Lower lobe of right lung (tissue), 2 donors: ENCODE results near the gene ZNF608. TPM values are rescaled to one million over a fixed set of nuclear protein-coding genes. Genes with fewer than 3 reads are reported as not detected.

Source experiments
- ATAC-seq, 2 donors: fragments of 200-7000 bp; cut with Tn5 transposase; one replicate each; pipeline ENCODE4 v1.9.1; 2020 to 2022; ENCODE audit warnings: mild to moderate bottlenecking in 2 of 2, moderate library complexity in 2 of 2
- DNase-seq: peaks from one replicate; pipeline ENCODE4 v3.0.0-alpha.2; 2020
- H3K27ac ChIP-seq: fragments of 200-600 bp; one replicate; pipeline ENCODE4 v1.8.0; 2022
- H3K27me3 ChIP-seq: fragments of 200-600 bp; one replicate; pipeline ENCODE4 v1.8.0; 2022; ENCODE audit warnings: low read depth
- H3K36me3 ChIP-seq: fragments of 200-600 bp; one replicate; pipeline ENCODE4 v1.8.0; 2022; ENCODE audit warnings: mild to moderate bottlenecking
- H3K4me1 ChIP-seq: fragments of 200-600 bp; one replicate; pipeline ENCODE4 v1.8.0; 2022
- H3K4me3 ChIP-seq: fragments of 200-600 bp; one replicate; pipeline ENCODE4 v1.8.0; 2022; ENCODE audit warnings: mild to moderate bottlenecking
- H3K9me3 ChIP-seq: fragments of 200-600 bp; one replicate; pipeline ENCODE4 v1.8.0; 2022
- intact Hi-C: fragments of 100-400 bp; cut with DNase I; formaldehyde crosslinking; loops from one replicate; pipeline ENCODE4 v1.11.0; 2022
- total RNA-seq: library from RNA; stranded (reverse); fragmentation: NEBNext Ultra II Directional; extraction: Animal tissue kit (Norgen Biotek cat#: 25700); gene quantifications from one replicate; pipeline ENCODE4 v1.2.1, GENCODE V29; 2021
- TF ChIP-seq, protein P1 (sequence below): fragments of 200-600 bp; IDR thresholded peaks from one replicate; pipeline ENCODE4 v1.8.0; 2022; ENCODE audit warnings: antibody characterized with exemption, mild to moderate bottlenecking
- donor health status: DM: no; HTN: yes; CAD: no; lungs with severe emphysema.

ZNF608 gene
- total RNA-seq, 1 donor from 2014 or later, result 27.9 TPM

DNA sequence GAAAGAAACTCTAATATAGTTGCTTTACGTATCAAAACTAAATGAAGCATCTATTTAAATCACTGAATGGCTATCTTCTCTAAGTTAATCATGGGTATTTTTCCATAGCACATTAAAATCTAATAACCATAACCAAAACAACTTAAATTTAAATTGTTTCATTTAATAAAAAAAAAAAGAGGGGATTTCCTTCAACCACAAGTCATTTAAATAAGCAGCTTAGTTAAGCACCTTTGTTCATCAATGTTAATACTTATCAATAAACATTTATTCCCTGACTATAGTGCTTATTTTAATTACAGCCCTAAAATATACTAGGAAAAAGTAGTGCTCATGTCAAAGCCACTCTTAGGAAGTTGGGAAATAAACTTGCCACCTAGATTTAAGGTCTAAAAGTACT lies 30.3 kb downstream of the ZNF608 start:
- H3K4me3 ChIP-seq, result no peak overlapping the region
- intact Hi-C loops, result no loop called here
- H3K9me3 ChIP-seq, result no peaks in the 10 kb centered on the region
- peaks cover 40% of the 10 kb centered on the region for H3K4me1 ChIP-seq
- H3K36me3 ChIP-seq, result no peaks in the 10 kb centered on the region
- H3K27ac ChIP-seq, result no peak overlapping the region
- H3K27me3 ChIP-seq, result no peaks in the 10 kb centered on the region
- DNase-seq, result no peak
- TF ChIP-seq, protein P1, sequence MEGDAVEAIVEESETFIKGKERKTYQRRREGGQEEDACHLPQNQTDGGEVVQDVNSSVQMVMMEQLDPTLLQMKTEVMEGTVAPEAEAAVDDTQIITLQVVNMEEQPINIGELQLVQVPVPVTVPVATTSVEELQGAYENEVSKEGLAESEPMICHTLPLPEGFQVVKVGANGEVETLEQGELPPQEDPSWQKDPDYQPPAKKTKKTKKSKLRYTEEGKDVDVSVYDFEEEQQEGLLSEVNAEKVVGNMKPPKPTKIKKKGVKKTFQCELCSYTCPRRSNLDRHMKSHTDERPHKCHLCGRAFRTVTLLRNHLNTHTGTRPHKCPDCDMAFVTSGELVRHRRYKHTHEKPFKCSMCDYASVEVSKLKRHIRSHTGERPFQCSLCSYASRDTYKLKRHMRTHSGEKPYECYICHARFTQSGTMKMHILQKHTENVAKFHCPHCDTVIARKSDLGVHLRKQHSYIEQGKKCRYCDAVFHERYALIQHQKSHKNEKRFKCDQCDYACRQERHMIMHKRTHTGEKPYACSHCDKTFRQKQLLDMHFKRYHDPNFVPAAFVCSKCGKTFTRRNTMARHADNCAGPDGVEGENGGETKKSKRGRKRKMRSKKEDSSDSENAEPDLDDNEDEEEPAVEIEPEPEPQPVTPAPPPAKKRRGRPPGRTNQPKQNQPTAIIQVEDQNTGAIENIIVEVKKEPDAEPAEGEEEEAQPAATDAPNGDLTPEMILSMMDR, result no peak
- ATAC-seq, result no peak

DNA sequence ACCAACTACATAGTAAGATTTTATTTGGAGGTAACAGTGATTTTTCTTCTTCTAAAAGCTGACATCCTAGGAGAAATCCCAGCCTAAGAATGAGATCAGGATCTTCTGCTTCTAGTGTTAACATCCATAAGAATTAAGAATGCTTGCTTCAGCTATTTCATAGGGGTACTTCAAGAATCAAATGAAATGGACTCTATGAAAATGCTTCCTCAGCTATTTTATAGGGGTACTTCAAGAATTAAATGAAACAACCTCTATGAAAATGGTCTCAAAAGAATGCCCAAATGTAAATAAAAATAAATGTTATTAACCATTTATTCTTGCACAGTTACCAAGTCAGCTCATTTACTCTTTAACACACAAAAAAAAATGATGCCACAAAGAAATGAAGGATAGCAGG lies 31.5 kb downstream of the ZNF608 start:
- Histone ChIP-seq H3K4me1 (peaks cover 39% of the 10 kb centered on the region), H3K4me3 (no peak overlapping the region), H3K9me3 (no peaks in the 10 kb centered on the region), H3K27me3 (no peaks in the 10 kb centered on the region), H3K27ac (no peak overlapping the region), H3K36me3 (no peaks in the 10 kb centered on the region)
- TF ChIP-seq, protein P1, result no peak
- no peak for ATAC-seq
- intact Hi-C loops, result no loop called here
- DNase-seq, result no peak

DNA sequence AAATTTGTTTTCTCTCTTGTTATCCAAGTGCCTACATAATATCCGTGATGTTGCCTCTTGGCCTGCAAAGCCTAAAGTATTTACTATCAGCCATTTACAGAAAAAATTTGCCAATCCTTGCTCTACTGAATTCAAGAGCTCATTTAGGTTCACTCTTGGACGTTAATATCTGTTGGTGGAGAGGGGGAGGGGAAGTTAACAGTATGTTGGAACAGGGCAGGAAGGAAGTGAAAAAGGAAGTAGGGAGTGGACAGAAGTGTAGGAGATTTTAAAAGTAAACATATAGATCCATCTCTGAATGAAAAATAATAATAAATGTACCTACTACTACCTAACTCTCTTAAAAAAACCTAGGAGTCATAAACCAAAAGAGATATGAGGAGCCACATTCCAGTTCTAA lies 32.8 kb downstream of the ZNF608 start:
- H3K36me3 ChIP-seq, result no peaks in the 10 kb centered on the region
- TF ChIP-seq, protein P1, result no peak
- ATAC-seq (no peak), DNase-seq (no peak)
- H3K4me1 ChIP-seq, result peaks cover 35% of the 10 kb centered on the region
- H3K4me3 ChIP-seq, result no peak overlapping the region
- intact Hi-C loops, result no loop called here
- H3K27ac ChIP-seq, result no peak overlapping the region
- no peaks in the 10 kb centered on the region for H3K27me3 ChIP-seq
- H3K9me3 ChIP-seq, result no peaks in the 10 kb centered on the region

DNA sequence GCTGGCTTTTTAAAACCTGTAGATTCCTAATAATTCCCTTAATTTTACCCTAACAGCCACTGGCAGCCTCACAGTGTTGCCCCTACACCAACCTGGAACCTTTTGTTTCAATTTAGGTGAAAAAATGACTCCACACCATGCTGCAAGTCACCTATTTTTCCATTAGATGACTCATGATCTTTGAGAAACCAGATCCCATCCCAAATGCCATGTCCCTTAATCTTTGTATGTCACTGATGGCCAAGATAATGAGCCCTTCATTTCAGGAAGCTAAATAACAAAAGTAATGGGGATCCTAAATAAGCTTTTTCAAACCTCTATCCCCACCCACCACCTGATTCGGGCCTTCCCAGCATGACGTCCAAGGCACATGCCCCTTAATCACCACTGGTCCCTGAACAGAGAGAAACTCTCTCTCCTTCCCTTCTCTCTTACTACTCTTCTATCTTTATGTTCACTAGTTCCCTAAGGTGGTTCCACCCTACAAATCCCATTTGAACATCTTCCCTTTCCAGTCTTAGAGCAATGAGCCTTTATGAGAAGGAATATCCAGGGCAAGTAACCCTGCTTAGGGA lies 33.6 kb downstream of the ZNF608 start:
- ATAC-seq (no peak), DNase-seq (no peak)
- H3K27me3 ChIP-seq, result no peaks in the 10 kb centered on the region
- H3K36me3 ChIP-seq, result no peaks in the 10 kb centered on the region
- H3K4me3 ChIP-seq, result no peak overlapping the region
- no peaks in the 10 kb centered on the region for H3K9me3 ChIP-seq
- TF ChIP-seq, protein P1, result no peak
- H3K27ac ChIP-seq, result no peak overlapping the region
- intact Hi-C loops, result no loop called here
- peaks cover 35% of the 10 kb centered on the region for H3K4me1 ChIP-seq

DNA sequence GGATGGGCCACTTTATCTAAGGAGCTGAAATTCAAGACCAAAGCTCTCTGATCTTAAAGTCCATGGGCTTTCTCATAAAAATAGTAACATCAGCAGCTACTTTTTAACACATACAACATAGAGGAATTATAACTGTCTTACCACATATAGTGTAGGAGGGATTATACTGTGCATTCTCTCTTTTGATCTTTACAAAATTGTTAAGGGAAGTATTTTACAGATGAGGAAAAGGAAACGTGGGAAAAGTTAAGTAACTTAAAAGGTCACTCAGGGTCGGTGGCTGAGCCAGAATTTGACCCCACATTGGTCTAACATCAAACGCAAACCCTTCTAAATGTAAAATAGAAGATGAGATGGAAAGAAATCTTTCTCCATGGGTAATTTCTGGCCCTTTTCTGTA lies 38.4 kb downstream of the ZNF608 start:
- no peaks in the 10 kb centered on the region for H3K9me3 ChIP-seq
- no peak overlapping the region for H3K4me3 ChIP-seq
- peaks cover 41% of the 10 kb centered on the region for H3K4me1 ChIP-seq
- ATAC-seq (no peak), DNase-seq (no peak)
- H3K27me3 ChIP-seq, result no peaks in the 10 kb centered on the region
- no peak overlapping the region for H3K27ac ChIP-seq
- no peaks in the 10 kb centered on the region for H3K36me3 ChIP-seq
- TF ChIP-seq, protein P1, result no peak
- intact Hi-C loops, result no loop called here
